ENCODE measurements around the gene KRTAP22-1. TPM values are rescaled to one million over a fixed set of nuclear protein-coding genes. Genes with fewer than 3 reads are reported as not detected.
A peak's percentile ranks its signal among the peaks of the same experiment; 100 is the strongest.

Gene KRTAP22-1
- total and polyA plus RNA-seq, 7 experiments from 2014 or later, result not detected

DNA sequence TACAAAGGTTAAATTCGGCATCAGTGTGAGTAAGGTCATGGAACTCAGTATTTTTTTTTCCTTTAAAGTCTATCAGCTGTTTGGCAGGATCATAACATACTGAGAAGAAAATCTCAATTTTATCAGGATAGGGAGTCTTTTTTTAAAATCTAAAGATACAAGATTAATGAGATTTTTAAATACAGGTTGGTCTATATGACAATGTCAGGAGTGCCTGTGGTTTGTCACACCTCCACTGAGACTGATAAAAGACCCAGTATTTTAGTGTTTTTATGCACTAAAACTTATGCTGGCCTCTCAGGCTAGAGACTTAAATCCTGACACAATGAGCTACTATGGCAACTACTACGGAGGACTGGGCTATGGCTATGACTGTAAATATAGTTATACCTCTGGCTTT, 41.7 kb downstream of the KRTAP22-1 start, which contains the start of gene KRTAP20-3:
Gene KRTAP20-3 (plus strand): TSS at position 301 of the 400 bp plus-strand sequence.
- Histone ChIP-seq H3K27ac (ENCODE audit: low read depth, low read length) (no peak within 1 kb of the TSS), H3K4me3 (ENCODE audit: low read length) (no peak within 1 kb of the TSS), H3K36me3 (ENCODE audit: control insufficient read depth in 2 of 3, insufficient read depth in 3 of 3, low read length in 3 of 3) (no peaks in the 10 kb centered on the region), H3K9me3 (ENCODE audit: control insufficient read depth in 2 of 3, low read length in 3 of 3) (no peaks in the 10 kb centered on the region), H3K4me1 (ENCODE audit: control insufficient read depth in 2 of 2, insufficient read depth in 2 of 2, low read length in 2 of 2) (no peaks in the 10 kb centered on the region), H3K27me3 (ENCODE audit: control insufficient read depth in 2 of 2, insufficient read depth in 2 of 2, low read length in 2 of 2) (no peaks in the 10 kb centered on the region)
- Mint-ChIP-seq H3K27me3 (peaks cover 0 to 29% (median 7%) of the 10 kb centered on the region in 5 donors), H3K36me3 (no peaks in the 10 kb centered on the region), H3K4me1 (no peaks in the 10 kb centered on the region), H3K27ac (peak within 1 kb of the TSS in 1 of 9 donors; percentile 11), H3K4me3 (no peak within 1 kb of the TSS), H3K9me3 (peaks cover 0 to 30% (median 5%) of the 10 kb centered on the region in 11 donors)
- intact Hi-C loops (cut with micrococcal nuclease), result no loop called here
- ChIA-PET POLR2A (no interaction called here), CTCF (no interaction called here)
- ATAC-seq (no peak), DNase-seq (no peak)

- no peak for DNase-seq
- Histone ChIP-seq H3K36me3 (ENCODE audit: control insufficient read depth in 2 of 3, insufficient read depth in 3 of 3, low read length in 3 of 3) (no peaks in the 10 kb centered on the region), H3K27ac (ENCODE audit: low read depth, low read length) (no peak overlapping the region), H3K4me1 (ENCODE audit: control insufficient read depth in 2 of 2, insufficient read depth in 2 of 2, low read length in 2 of 2) (no peaks in the 10 kb centered on the region), H3K4me3 (ENCODE audit: low read length) (no peak overlapping the region), H3K27me3 (ENCODE audit: control insufficient read depth in 2 of 2, insufficient read depth in 2 of 2, low read length in 2 of 2) (no peaks in the 10 kb centered on the region), H3K9me3 (ENCODE audit: control insufficient read depth in 2 of 3, low read length in 3 of 3) (no peaks in the 10 kb centered on the region)
- Mint-ChIP-seq H3K4me1 (no peaks in the 10 kb centered on the region), H3K27me3 (peaks cover 0 to 23% (median 6%) of the 10 kb centered on the region in 5 donors), H3K27ac (no peak overlapping the region), H3K36me3 (no peaks in the 10 kb centered on the region), H3K9me3 (peaks cover 0 to 28% (median 3%) of the 10 kb centered on the region in 11 donors), H3K4me3 (no peak overlapping the region)
- ChIA-PET CTCF (no interaction called here), POLR2A (no interaction called here)
- ATAC-seq, result no peak
- intact Hi-C loops (cut with micrococcal nuclease), result no loop called here
These were observed 46.1 kb downstream of the KRTAP22-1 start for GRCh38 chr21:30646904-30647414.

Other genes with a start within 250 kb of the KRTAP22-1 start
- gene KRTAP13-2, start 228.8 kb upstream of the KRTAP22-1 start, total RNA-seq, result not detected
- gene KRTAP13-2, start 228.8 kb upstream of the KRTAP22-1 start, polyA plus RNA-seq, result not detected
- gene KRTAP13-1, start 205.1 kb upstream of the KRTAP22-1 start, total RNA-seq, result not detected
- not detected for gene KRTAP13-1, start 205.1 kb upstream of the KRTAP22-1 start, polyA plus RNA-seq
- gene KRTAP13-3, start 175.2 kb upstream of the KRTAP22-1 start, total RNA-seq, result not detected
- gene KRTAP13-3, start 175.2 kb upstream of the KRTAP22-1 start, polyA plus RNA-seq, result not detected
- not detected for gene KRTAP13-4, start 170.9 kb upstream of the KRTAP22-1 start, total RNA-seq
- not detected for gene KRTAP13-4, start 170.9 kb upstream of the KRTAP22-1 start, polyA plus RNA-seq
- gene KRTAP15-1, start 160.8 kb upstream of the KRTAP22-1 start, total RNA-seq, result not detected
- not detected for gene KRTAP15-1, start 160.8 kb upstream of the KRTAP22-1 start, polyA plus RNA-seq
- not detected for gene KRTAP19-1, start 120.7 kb upstream of the KRTAP22-1 start, total RNA-seq
- gene KRTAP19-1, start 120.7 kb upstream of the KRTAP22-1 start, polyA plus RNA-seq, result not detected
- gene KRTAP19-2, start 113.7 kb upstream of the KRTAP22-1 start, total RNA-seq, result not detected
- gene KRTAP19-2, start 113.7 kb upstream of the KRTAP22-1 start, polyA plus RNA-seq, result not detected
- gene KRTAP19-3, start 109.1 kb upstream of the KRTAP22-1 start, total RNA-seq, result not detected
- gene KRTAP19-3, start 109.1 kb upstream of the KRTAP22-1 start, polyA plus RNA-seq, result not detected
- gene KRTAP19-4, start 103.9 kb upstream of the KRTAP22-1 start, total RNA-seq, result not detected
- gene KRTAP19-4, start 103.9 kb upstream of the KRTAP22-1 start, polyA plus RNA-seq, result not detected
- not detected for gene KRTAP19-5, start 98.9 kb upstream of the KRTAP22-1 start, total RNA-seq
- gene KRTAP19-5, start 98.9 kb upstream of the KRTAP22-1 start, polyA plus RNA-seq, result not detected
- not detected for gene KRTAP19-6, start 59.2 kb upstream of the KRTAP22-1 start, total RNA-seq
- gene KRTAP19-6, start 59.2 kb upstream of the KRTAP22-1 start, polyA plus RNA-seq, result not detected
- gene KRTAP19-7, start 39.8 kb upstream of the KRTAP22-1 start, total RNA-seq, result not detected
- gene KRTAP19-7, start 39.8 kb upstream of the KRTAP22-1 start, polyA plus RNA-seq, result not detected
- gene KRTAP22-2, start 10.7 kb upstream of the KRTAP22-1 start, total RNA-seq, result not detected
- gene KRTAP22-2, start 10.7 kb upstream of the KRTAP22-1 start, polyA plus RNA-seq, result not detected
- not detected for gene KRTAP6-3, start 8.6 kb upstream of the KRTAP22-1 start, total RNA-seq
- not detected for gene KRTAP6-3, start 8.6 kb upstream of the KRTAP22-1 start, polyA plus RNA-seq
- not detected for gene KRTAP6-2, start 2.2 kb upstream of the KRTAP22-1 start, total RNA-seq
- gene KRTAP6-2, start 2.2 kb upstream of the KRTAP22-1 start, polyA plus RNA-seq, result not detected
- gene KRTAP6-1, start 12.8 kb downstream of the KRTAP22-1 start, total RNA-seq, result not detected
- gene KRTAP6-1, start 12.8 kb downstream of the KRTAP22-1 start, polyA plus RNA-seq, result not detected
- not detected for gene KRTAP20-1, start 15.3 kb downstream of the KRTAP22-1 start, total RNA-seq
- gene KRTAP20-1, start 15.3 kb downstream of the KRTAP22-1 start, polyA plus RNA-seq, result not detected
- gene KRTAP20-4, start 19.5 kb downstream of the KRTAP22-1 start, total RNA-seq, result not detected
- not detected for gene KRTAP20-4, start 19.5 kb downstream of the KRTAP22-1 start, polyA plus RNA-seq
- gene KRTAP20-2, start 34.1 kb downstream of the KRTAP22-1 start, total RNA-seq, result not detected
- gene KRTAP20-2, start 34.1 kb downstream of the KRTAP22-1 start, polyA plus RNA-seq, result not detected
- gene KRTAP20-3, start 41.8 kb downstream of the KRTAP22-1 start, total RNA-seq, result not detected
- not detected for gene KRTAP20-3, start 41.8 kb downstream of the KRTAP22-1 start, polyA plus RNA-seq
- gene KRTAP21-3, start 117.7 kb downstream of the KRTAP22-1 start, total RNA-seq, result not detected
- not detected for gene KRTAP21-3, start 117.7 kb downstream of the KRTAP22-1 start, polyA plus RNA-seq
- gene KRTAP21-2, start 146.2 kb downstream of the KRTAP22-1 start, total RNA-seq, result not detected
- gene KRTAP21-2, start 146.2 kb downstream of the KRTAP22-1 start, polyA plus RNA-seq, result not detected
- not detected for gene KRTAP21-1, start 154.3 kb downstream of the KRTAP22-1 start, total RNA-seq
- not detected for gene KRTAP21-1, start 154.3 kb downstream of the KRTAP22-1 start, polyA plus RNA-seq
- not detected for gene KRTAP8-1, start 212.2 kb downstream of the KRTAP22-1 start, total RNA-seq
- not detected for gene KRTAP8-1, start 212.2 kb downstream of the KRTAP22-1 start, polyA plus RNA-seq
- gene KRTAP7-1, start 228.7 kb downstream of the KRTAP22-1 start, total RNA-seq, result not detected
- not detected for gene KRTAP7-1, start 228.7 kb downstream of the KRTAP22-1 start, polyA plus RNA-seq

All from naive thymus-derived CD4-positive, alpha-beta T cell (primary cell).